T-helper 1 cell (primary cell): ENCODE measurements around the gene KLK2.
"Not testable (repeated sequence)": the region's sequence is repeated elsewhere in the genome, so short reads cannot be mapped to it uniquely, and the experiment has no call there.

Experiments
- DNase-seq, 5 donors: peaks; one replicate each; pipeline ENCODE4 v3.0.0-alpha.2; 2012 to 2020

KLK2 gene

DNA sequence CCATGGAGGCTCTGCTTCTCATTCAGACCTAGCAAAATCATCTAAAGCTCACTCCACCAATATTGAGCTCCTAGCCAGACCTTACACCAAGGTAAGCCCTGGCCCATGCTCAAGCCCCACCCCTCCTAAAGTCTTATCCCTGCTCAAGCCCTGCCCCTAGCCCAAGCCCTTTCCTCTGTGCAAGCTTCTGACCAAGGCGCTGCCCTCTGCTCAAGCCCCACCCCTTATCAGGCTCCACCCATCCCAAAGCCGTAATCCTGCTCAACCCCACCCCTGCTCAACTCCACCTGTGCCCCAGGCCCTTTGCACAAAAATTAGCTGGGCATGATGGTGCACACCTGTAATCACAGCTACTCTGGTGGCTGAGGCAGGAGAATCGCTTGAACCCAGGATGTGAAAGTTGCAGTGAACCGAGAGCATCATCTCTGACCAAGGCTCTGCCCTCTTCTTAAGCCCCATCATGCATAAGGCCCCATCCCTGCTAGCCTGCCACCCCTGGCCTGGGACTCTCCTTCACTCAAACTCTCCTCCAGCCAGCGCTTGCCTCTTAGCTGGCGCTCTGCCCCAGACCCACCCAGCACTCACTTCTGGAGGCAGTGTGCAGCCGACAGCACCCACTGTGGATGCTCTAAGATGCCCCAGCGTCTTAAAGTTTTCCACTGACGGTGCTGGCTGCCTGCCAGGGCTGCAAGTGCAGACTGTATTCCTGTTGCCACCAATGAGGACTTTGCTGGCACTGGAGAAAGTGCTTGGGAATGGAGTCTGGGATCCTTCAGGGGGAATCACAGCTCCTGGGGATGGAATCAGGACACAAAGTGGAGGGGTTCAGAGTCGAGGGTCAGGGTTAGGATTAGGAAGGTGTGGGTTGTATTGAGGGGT lies 21.5 kb downstream of the KLK2 start:
- DNase-seq: no peak

GRCh38 chr19:50896089-50896590 lies 22.9 kb downstream of the KLK2 start:
- not testable (repeated sequence) for DNase-seq

DNA sequence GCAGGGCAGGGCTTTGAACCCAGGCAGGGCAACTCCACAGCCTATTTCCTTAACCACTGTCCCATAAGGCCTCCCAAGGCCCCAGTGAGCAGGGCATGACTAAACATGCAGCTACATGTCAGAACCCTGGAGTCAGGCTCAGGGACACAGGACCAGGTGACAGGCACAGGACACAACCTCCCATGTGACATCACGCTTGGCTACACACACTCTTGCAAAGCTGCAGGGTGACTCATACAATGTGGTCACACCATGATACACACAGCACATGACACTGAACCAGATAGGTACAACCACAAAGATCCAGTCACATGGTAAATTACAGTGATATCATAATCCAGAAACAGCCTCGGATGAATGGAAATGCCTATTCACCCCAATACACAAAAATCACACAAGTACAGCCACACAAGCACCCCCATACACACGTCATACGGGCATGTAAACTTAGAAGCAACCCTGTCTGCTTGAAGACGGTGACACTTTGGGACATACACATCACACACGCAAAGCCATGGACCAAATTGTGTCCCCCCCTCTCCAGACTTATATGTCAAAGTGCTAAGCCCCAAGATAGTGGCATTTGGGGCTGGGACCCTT lies 23.5 kb downstream of the KLK2 start:
- DNase-seq: peak in 1 of 5 donors; percentile 21

GRCh38 chr19:50897191-50897607 lies 24.0 kb downstream of the KLK2 start:
- DNase-seq: no peak

- no peak for DNase-seq
These were observed 24.4 kb downstream of the KLK2 start for GRCh38 chr19:50897612-50898011.

GRCh38 chr19:50898018-50898417 lies 24.8 kb downstream of the KLK2 start:
- DNase-seq: no peak

DNA sequence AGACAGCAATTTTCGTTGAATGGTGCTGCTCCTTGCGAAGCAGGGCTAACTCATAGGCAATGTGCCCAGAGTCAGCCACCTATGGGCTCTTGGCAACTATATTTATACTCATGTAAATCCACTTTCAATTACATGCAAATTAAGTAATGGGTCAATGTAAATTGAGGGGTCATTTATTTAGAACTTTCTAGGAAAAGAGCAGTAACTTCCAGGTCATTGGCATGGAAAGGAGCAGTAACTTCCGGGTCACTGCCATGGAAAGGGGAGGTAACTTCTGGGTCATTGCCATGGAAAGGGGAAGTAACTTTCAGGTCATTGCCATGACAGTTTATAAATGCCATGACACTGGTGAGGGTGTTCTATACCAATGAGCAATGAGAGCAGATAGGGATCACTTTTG lies 26.3 kb downstream of the KLK2 start:
- DNase-seq: no peak

DNA sequence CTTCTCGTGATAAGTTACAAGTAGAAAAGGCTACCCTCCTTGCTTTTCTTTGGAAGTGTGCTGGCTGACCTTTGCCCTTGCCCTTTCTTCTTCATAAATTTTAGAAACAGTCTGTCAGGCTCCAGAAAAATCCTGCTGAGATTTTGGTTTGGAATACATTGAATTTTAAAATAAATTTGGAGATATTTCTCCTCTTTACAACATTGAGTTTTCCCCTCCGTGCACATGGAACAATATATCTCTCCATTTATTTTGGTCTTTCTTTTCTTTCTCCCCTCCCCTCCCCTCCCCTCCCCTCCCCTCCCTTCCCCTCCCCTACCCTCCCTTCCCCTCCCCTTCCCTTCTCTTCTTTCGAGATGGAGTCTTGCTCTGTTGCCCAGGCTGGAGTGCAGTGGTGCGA lies 29.4 kb downstream of the KLK2 start:
- DNase-seq: no peak

GRCh38 chr19:50906217-50906616 lies 33.0 kb downstream of the KLK2 start:
- DNase-seq: no peak

- DNase-seq: no peak
These were observed 35.1 kb downstream of the KLK2 start for GRCh38 chr19:50908336-50908735.

- DNase-seq: peak in 1 of 5 donors; percentile 27
These were observed 36.2 kb downstream of the KLK2 start for GRCh38 chr19:50909240-50910070.

DNA sequence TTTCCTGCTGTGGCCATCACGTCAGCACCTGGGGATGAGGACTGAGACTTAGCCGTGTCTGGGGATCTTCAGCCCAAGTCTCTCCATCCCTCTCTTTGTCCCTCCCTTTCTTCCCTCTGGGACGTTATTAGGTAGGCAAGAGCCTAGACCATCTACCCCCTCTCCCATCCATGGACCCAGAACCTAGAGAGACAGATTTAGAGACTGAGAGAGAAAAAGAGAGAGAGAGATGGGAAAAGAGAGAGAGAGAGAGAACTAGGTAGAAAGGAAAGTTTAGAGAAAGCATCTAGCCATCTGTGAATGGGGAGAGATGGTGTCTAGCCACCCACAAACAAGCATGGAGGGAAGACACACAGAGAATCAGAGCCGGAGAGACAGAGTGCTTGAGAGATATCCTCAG lies 37.5 kb downstream of the KLK2 start:
- DNase-seq: no peak

DNA sequence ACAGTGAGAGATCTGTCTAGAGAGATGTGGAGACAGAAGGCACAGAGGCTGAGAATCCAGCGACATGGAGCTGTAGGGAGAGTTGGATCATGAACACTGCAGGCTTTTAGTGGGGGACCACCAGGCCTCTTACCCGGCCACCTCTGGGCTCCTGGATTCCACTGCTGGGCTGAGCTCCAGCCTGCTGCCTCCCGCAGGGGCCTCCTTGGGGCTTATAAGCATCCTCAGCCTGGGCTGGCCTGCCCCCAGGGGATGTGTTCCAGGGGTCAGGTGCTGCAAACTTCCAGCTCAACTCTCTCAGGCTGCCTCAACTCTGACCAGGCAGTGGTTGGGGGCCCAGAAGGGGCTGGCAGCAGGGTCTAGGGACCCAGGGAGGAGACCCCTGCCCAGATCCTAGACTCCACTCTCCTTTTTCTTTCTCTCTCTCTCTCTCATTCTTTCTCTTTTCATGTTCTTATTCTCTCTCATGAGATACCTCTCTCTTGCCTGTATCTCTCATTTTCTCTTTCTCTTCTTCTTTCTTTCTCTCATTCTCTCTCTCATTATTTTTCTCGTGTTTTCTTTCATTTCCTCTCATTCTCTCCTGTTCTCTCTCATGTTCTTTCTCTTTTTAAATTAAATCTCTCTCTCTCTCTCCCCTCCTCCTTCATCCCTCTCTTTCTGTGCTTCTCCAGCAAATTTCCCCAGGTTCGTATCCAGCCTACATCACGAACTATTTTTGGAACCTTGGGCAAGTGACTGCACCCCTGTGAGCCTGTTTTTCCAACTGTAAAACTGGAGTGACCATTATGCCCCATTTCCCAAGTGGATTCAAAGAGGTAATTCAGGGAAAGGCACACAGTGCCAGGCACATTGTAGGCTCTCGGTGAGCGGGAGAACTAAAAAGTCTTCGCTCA lies 38.2 kb downstream of the KLK2 start, which contains the start of gene KLK4:
Gene KLK4 (minus strand): TSS at position 190 of the 896 bp plus-strand sequence. CDS start 657 bp downstream, outside the sequence.
- no peak for DNase-seq

DNA sequence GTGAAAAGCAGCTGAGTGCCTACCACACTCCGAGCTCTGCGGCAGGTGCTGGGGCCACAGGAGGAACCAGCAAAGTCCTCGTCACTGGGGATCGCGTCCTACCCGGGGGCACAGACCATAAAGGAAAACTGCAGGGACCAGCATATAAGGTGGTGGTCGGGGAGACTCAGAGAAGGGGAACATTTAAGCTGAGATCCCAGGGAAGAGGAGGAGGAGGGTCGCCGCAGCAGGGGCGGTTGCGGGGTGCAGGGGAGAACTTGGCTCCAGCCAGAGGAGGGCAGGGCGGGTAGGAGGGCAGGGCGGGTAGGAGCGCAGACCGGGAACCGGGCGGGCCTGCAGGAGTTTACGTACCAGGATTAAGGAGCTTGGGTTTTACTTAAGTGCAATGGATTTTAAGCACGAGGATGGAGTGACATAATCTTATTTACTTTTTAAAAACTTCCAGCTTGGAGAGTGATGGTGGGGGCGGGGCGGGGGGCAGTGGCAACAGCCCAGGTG lies 38.9 kb downstream of the KLK2 start:
- no peak for DNase-seq

- DNase-seq: no peak
These were observed 39.8 kb downstream of the KLK2 start for GRCh38 chr19:50912727-50913716.

GRCh38 chr19:50916069-50916468 lies 42.8 kb downstream of the KLK2 start:
- no peak for DNase-seq

DNA sequence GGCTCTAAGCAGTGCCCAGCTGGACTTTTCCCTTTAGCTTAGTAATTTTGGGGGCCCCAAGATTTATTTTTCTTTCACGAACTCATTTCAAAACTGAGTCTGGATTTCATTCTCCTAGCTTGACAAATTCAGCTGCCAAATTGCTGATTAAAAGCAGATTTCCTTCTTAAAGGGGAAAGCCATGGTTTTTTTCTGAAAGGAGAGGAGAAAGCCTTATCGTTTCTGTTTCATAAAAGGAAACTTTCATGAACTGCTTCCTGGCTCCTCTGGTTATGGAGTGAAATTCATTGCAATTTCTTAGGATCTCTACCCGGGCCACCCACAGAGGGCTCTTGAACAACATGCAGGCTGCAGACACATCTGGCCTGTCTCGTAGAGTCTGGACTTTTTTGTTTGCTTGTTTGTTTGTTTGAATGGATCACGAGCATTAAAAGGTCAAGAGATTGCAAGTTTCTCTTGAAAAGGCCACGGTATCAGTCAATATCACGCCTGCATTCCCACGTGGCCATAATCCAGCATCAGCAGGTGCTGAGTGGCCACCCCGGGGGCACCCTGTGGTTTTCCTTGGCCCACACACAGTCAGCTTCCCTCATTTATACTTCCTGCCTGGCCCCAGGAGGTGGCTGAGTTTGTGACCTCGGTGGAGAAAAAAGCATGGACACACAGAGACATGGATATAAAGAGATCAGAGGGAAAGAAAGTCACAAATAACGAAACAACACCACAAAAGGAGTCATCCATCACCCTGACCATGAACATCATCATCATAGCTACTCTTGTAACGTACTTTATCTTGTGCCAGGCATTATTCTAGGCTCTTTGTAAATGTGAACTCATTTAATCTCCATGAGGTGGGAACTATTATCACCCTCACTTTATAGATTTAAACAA lies 48.4 kb downstream of the KLK2 start:
- DNase-seq: no peak

- DNase-seq: peak; percentile 31 to 78 (median 57)
These were observed 49.1 kb downstream of the KLK2 start for GRCh38 chr19:50922317-50922853.

DNA sequence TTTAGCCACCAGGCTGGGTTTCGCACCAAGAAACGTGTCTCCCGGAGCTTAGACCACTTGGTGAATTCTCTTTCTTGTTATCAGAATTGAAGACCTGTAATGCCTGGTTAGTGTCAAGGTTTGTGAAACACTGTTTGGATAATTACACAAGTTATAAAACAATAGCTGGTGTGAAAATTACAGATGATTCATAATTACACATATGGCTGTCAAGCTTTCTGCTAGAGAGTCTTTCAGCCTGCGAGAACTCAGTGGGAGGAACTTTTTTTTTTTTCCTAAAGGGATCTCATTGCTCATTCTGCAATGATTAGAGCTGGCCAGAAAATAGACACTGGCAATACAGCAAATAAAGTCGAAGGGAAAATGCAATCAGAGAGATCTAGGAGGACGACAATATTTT lies 51.3 kb downstream of the KLK2 start:
- no peak for DNase-seq
